Adrenal gland (tissue), 5 donors: ENCODE measurements around the gene RASD2.

Experiments used
- CTCF ChIP-seq, 6 experiments: fragments of 450-650 bp in 4 of 6; fragments of 200-600 bp in 2 of 6; sonication (generic) in 1 of 6; IDR thresholded peaks; 1 replicate in 5 of 6; 2 replicates in 1 of 6; pipeline versions ENCODE4 v1.5.1 to v1.8.0; 2016 to 2021; ENCODE audit warnings: antibody characterized with exemption in 6 of 6, mild to moderate bottlenecking in 2 of 6, moderate library complexity in 1 of 6
- POLR2A ChIP-seq, 2 donors: fragments of 450-650 bp; IDR thresholded peaks; one replicate each; pipeline ENCODE4 v1.6.1; 2017; ENCODE audit warnings: antibody characterized with exemption in 2 of 2, mild to moderate bottlenecking in 2 of 2, moderate library complexity in 1 of 2
- donor health status: DM: no; HTN: no; CAD: no.

GRCh38 chr22:35552846-35553245 is 12.2 kb downstream of the RASD2 start:
- TF ChIP-seq POLR2A (IDR thresholded peaks at IDR 0.05) (no peak), CTCF (IDR thresholded peaks at IDR 0.05) (no peak)
